Stimulated activated CD8-positive, alpha-beta memory T cell treated with anti-CD3 and anti-CD28 coated beads, Interleukin-15, amount 100 ng/mL, for 1 hour (primary cell): ENCODE results near the gene TOM1L2.
"Not testable (repeated sequence)": the region's sequence is repeated elsewhere in the genome, so short reads cannot be mapped to it uniquely, and the experiment has no call there.

Experiments used
- DNase-seq: peaks from one replicate; pipeline ENCODE4 v3.0.0-alpha.2; 2020; ENCODE audit warnings: low read depth

The TOM1L2 gene

GRCh38 chr17:17970699-17971430 lies 1.3 kb downstream of the TOM1L2 start:
- no peak for DNase-seq

DNA sequence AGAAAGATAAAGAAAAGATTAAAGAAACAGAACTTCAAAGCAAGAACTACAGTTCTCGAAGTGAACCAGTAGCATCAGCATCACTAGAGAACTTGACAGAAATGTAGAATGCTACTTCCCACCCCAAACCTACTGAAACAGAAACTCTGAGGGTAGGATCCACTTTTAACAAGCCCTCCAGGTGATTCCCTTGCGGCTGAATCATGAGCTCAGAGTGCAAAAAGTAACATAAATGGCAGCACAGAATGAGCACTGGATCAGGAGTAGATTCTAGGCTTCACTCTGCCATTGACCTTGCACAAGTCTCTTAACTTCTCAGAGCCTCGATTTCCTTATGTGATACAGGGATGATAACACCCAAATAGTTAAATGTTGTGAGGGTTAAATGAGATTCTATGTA lies 5.8 kb downstream of the TOM1L2 start:
- DNase-seq: no peak

GRCh38 chr17:17965152-17965721 lies 7.0 kb downstream of the TOM1L2 start:
- DNase-seq: no peak

DNA sequence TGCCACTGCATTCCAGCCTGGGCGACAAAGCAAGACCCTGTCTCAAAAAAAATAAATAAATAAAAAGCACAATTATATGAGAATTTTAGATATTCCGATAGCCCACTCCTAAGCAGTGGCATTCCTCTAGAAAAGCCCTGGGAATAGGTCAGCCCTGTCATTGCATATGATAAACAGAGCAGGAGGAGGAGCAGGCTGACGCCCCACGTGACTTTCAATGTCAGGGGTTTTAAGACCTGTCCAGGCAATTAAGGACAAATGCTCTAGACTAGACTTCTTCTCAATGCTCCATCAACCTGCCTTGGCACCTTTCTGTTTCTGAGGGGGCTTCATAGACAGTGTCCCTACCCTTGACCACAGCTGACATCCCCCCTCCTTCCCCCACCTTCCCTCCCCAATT lies 7.5 kb downstream of the TOM1L2 start:
- DNase-seq: no peak

- no peak for DNase-seq
Observed at GRCh38 chr17:17963694-17964436, 8.3 kb downstream of the TOM1L2 start.

DNA sequence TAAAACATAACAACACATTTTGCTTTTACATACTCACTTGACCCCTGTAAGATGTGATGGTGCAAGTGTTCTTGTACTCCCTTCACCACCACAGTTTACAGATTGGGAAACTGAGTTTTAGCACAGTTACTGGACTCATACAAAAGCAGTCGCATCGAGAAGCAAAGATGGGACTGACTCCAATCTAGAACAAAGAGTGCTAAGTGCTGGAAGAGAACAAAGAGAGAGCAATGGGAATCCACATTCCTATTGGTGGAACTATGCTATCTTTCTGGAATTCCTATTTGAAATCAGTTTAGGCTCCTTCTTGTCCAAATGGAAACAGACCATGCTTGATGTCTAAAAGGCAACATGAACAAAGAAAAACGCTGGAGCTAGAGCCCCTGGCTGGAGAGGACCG lies 9.1 kb downstream of the TOM1L2 start:
- DNase-seq: no peak

- DNase-seq: no peak
Observed at GRCh38 chr17:17960500-17961030, 11.6 kb downstream of the TOM1L2 start.

DNA sequence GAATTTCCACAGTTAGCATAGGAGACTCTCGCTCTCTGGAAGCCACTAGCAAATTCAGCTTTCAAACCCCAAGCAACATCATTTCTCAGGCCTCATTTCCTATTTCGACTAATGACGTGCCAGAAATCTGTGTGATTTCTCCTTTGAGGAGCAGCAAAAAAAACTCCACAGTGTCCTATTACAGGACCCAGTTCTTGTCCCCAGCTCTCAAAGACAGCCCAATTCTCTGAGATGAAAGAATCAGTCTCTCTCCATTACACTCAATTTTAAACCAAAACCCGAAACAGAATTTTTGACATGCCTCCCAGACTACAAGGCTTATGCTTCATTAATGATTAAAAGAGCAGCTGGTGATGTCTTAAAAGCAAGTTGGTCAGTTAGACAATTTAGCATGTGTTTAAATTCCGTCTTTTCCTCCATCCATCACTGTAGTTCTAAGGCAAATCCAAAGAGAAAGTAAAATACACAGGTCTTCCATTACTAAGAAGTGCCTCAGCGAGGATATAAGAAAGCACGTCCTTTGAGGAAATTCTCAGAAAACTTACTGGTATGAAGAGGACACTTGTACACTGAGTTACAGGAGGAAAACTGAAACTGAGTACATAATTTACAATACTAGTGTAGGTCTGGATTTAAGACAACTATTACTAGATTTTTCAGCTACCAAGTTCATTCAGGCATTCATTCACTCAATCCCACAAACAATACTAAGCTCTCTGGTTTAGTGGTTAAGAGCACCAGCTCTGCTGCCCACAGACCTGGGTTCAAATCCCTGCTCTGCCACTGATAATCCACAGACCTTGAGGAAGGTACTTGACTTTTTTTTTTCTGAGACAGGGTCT lies 12.5 kb downstream of the TOM1L2 start:
- no peak for DNase-seq

- DNase-seq: no peak
Observed at GRCh38 chr17:17958982-17959381, 13.2 kb downstream of the TOM1L2 start.

- no peak for DNase-seq
Observed at GRCh38 chr17:17957584-17957916, 14.7 kb downstream of the TOM1L2 start.

- not testable (repeated sequence) for DNase-seq
Observed at GRCh38 chr17:17955790-17956341, 16.3 kb downstream of the TOM1L2 start.

DNA sequence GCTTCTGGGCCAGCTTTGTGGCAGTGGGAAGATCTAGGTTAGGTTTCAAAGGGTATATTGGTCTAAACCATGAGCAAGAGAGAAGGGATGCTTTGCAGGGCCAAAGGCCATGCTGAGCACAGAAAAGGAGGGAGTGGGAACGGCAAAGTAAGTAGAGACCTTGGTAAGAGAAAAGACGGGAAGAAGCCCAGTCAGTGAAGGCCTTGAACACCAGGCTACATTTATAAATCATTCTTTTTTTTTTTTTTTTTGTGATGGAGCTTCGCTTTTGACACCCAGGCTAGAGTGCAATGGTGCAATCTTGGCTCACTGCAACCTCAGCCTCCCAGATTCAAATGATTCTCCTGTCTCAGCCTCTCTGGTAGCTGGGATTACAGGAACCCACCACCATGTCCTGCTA lies 18.1 kb downstream of the TOM1L2 start:
- DNase-seq: no peak

DNA sequence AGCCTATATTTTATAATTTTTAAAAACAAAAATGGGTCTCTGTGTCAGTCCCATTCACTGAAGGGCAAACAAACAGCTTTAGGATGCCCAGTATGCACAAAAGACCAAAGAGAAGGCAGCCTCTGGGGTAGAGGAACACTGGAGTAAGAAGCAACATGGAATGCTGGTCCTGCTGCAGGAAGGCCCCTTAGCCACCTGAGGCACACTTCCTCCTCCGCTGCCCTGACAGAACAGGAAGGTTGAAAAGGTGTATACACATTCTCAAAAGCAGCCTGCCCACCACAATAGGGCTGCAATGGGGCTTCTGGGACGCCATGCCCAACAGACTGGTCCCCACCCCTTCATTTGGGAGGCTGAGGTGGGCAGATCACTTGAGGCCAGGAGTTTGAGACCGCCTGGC lies 19.5 kb downstream of the TOM1L2 start:
- DNase-seq: no peak

DNA sequence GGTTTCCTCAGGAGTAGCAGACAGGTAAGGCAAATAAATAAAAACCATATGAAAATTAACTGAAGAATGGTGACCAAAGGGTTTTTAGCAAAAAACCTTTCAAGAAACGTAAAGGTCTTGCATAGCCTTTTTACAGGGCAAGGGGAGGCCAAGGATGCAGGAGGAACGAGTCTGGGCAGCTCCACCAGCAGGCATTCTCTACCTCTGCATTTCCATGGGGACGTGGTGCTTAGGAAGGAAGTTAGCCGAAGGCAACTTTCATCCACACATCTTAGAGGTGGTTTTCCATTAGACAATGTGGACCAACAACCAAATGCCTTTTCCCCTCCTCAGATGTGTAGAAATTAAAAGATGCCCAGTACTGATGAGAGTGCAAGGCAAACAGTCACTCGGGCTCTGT lies 20.7 kb downstream of the TOM1L2 start:
- no peak for DNase-seq

DNA sequence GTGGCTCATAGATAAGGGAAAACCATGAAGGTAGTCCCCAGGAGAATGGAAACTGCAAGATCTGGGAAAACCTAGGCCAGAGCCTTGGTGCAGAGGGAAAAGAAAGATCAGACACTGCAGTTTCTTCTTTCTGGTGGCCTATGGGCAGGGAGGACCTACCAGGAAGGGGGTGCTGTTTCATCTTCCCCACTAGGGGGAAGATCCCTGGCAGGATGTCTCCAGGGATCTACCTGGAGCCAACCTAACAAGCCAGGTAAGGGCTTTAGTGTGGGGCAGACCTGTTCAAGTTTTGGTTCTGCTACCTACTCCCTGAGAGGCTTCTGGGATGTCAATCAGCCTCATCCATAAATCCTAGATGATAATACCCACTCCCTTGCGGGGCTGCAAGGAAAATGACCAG lies 21.4 kb downstream of the TOM1L2 start:
- DNase-seq: no peak

DNA sequence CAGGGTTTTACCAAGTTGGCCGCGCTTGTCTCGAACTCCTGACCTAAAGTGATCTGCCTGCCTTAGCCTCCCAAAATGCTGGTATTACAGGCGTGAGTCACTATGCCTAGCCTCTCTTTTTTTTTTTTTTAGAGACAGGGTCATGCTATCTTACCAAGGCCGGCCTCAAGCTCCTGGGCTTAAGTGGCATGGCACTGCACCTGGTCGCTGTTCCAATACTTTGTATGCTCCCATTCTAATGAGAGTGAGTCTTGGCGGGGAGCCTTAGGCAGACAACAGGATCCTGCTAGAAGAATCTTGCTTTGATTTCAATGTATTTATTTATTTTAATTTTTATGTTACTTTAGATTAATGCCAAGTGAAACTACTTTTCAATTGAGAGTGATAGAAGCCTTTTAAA lies 21.9 kb downstream of the TOM1L2 start:
- DNase-seq: no peak

DNA sequence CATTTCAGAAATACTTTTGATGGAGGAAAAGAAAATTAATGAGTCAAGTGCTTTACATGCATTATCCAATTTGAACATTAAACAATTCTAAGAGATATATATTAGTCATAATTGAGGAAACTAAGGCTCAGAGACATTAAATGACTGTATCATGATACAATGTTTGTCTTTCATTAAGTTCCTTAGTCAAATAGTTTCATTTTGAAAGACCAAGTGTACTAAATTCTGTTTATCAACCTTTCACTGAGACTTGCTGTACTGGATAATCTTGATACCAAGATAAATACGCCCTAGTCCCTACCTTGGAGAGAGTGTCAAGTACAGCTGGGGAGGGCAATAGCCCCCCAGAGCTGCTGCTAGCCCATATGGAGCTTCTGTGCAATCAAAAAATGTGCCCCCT lies 24.2 kb downstream of the TOM1L2 start:
- no peak for DNase-seq

DNA sequence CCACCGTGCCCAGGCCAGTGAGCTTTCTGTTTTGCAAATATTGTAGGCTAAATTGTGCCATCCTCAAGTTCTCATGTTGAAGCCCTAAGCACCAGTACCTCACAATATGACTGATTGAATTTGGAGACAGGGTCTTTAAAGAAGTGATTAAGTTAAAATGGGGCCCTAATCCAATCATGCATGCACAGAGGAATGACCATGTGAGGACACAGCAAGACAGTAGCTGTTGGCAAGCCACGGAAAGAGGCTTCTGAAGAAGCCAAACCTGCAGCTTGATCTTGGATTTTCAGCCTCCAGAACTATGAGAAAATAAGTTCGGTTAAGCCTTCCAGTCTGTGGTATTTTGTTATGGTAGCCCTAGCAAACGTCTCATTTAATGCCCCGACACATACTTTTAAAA lies 24.9 kb downstream of the TOM1L2 start:
- no peak for DNase-seq

GRCh38 chr17:17946093-17946492 lies 26.1 kb downstream of the TOM1L2 start:
- no peak for DNase-seq

DNA sequence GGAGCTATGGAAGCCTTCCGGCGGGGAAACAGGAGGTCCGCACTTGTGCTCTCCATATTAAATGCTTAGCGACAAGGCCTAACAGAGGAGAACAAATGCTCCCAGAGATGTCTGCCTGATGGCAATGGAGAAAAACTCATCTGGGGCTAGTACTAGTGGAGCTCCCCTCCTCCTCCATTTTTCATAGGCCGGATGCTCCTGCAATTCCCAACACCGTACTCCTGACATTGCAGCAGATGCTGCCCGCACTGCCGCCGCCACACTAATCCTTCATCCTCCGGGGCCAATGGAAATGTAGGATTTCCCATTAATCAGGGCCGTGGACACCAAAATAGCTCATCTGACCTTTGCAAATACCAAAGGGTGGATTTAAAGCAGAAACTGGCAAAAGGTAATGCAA lies 27.5 kb downstream of the TOM1L2 start:
- no peak for DNase-seq

GRCh38 chr17:17944242-17944641 lies 28.0 kb downstream of the TOM1L2 start:
- DNase-seq: no peak
